ENCODE results near the gene ALOX15.

DNA sequence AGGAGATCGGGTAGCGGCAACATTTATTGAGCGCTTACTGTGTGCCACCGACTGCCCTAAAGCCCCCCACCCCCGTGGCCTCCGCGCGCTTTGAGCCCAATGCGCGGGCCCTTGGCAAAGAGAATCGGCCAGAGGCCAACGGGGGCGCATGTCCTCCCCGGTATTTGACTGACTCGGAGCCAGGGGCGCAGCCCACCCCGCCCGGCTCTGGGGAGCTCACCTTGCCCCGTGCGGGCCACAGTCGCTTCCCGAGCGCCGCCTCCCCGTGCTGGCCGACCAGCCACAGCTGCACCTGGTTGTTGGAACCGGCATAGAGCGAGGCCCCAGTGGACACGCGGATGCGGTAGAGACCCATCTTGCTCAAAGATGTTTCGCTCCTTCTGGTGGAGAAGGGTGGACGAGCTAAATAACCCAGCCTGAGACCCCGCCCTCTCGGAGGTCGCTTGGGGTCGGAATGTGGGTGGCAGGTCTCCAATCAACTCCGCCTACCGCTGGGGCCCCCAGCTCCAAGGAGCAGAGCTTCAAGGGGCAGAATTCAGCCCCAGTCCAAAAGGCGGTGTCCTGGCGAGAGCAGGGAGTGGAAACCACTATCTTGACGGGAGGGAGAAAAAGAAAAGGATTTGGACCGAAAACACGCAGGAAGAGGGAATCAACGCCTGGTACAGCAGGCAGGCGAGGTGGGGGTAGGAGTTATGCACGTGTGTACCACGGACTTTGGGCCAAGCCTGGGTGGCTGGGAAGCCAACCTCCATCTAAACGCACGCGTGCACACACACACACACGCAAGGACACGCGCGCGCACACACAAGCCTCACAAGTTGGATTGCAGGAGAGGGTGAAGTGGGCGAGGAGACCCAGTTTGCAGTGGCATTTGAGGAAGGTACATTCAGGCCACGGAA lies at the start of gene ALOX15:
- TF ChIP-seq, protein P1, sequence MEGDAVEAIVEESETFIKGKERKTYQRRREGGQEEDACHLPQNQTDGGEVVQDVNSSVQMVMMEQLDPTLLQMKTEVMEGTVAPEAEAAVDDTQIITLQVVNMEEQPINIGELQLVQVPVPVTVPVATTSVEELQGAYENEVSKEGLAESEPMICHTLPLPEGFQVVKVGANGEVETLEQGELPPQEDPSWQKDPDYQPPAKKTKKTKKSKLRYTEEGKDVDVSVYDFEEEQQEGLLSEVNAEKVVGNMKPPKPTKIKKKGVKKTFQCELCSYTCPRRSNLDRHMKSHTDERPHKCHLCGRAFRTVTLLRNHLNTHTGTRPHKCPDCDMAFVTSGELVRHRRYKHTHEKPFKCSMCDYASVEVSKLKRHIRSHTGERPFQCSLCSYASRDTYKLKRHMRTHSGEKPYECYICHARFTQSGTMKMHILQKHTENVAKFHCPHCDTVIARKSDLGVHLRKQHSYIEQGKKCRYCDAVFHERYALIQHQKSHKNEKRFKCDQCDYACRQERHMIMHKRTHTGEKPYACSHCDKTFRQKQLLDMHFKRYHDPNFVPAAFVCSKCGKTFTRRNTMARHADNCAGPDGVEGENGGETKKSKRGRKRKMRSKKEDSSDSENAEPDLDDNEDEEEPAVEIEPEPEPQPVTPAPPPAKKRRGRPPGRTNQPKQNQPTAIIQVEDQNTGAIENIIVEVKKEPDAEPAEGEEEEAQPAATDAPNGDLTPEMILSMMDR (conservative IDR thresholded peaks at IDR 0.05; ENCODE audit: low read depth, low read length), result no peak
- peak; percentile 58 for TF ChIP-seq EZH2 (IDR thresholded peaks at IDR 0.05; ENCODE audit: low read length, unreplicated experiment)

All from PC-3 (cell line).